ENCODE data around the gene UPP2. TPM values are rescaled to one million over a fixed set of nuclear protein-coding genes. Genes with fewer than 3 reads are reported as not detected.

The UPP2 gene
- total and polyA plus RNA-seq, 2 of the 13 experiments (the other 11 are each of a cell fraction or from before 2014, with no cell fraction given) = 0.07 to 0.28 TPM

DNA sequence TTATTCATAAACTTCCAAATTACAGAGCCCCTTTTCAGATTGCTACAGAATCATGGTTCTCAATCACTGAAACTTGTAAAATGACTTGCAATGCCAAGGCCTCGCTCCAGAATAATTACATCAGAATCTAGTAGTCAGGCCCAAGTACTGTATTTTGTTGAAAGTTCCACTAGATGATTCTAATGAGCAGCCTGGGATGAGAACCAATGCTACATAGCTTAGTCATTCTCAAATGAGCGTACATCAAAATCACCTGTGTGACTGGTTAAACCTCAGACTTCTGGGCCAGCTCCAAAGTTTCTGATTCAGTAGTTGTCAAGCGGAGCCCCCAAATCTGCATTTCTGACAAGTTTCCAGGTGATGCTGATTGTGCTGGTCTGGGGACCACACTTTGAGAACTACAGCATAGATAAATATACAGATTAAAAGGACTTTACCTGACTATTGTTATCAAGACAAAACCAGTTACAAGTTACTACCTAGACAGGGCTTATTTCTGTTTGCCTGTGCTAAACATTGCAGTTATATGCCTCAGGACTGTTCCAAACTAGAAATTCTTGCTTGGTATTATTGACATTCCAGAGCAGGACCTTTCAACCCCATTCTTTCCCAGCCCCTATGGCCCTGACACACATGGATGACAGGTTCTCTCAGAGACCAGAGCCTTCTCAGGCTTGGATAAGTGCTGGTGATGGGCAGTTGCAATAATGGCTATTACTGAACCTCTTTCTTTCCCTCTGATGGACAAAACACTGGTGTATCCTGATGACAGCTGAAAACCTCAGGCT, 83.1 kb downstream of the UPP2 start (continued):
- TF ChIP-seq, protein P1, sequence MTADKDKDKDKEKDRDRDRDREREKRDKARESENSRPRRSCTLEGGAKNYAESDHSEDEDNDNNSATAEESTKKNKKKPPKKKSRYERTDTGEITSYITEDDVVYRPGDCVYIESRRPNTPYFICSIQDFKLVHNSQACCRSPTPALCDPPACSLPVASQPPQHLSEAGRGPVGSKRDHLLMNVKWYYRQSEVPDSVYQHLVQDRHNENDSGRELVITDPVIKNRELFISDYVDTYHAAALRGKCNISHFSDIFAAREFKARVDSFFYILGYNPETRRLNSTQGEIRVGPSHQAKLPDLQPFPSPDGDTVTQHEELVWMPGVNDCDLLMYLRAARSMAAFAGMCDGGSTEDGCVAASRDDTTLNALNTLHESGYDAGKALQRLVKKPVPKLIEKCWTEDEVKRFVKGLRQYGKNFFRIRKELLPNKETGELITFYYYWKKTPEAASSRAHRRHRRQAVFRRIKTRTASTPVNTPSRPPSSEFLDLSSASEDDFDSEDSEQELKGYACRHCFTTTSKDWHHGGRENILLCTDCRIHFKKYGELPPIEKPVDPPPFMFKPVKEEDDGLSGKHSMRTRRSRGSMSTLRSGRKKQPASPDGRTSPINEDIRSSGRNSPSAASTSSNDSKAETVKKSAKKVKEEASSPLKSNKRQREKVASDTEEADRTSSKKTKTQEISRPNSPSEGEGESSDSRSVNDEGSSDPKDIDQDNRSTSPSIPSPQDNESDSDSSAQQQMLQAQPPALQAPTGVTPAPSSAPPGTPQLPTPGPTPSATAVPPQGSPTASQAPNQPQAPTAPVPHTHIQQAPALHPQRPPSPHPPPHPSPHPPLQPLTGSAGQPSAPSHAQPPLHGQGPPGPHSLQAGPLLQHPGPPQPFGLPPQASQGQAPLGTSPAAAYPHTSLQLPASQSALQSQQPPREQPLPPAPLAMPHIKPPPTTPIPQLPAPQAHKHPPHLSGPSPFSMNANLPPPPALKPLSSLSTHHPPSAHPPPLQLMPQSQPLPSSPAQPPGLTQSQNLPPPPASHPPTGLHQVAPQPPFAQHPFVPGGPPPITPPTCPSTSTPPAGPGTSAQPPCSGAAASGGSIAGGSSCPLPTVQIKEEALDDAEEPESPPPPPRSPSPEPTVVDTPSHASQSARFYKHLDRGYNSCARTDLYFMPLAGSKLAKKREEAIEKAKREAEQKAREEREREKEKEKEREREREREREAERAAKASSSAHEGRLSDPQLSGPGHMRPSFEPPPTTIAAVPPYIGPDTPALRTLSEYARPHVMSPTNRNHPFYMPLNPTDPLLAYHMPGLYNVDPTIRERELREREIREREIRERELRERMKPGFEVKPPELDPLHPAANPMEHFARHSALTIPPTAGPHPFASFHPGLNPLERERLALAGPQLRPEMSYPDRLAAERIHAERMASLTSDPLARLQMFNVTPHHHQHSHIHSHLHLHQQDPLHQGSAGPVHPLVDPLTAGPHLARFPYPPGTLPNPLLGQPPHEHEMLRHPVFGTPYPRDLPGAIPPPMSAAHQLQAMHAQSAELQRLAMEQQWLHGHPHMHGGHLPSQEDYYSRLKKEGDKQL (CRISPR knock-in tag; IDR thresholded peaks at IDR 0.05; ENCODE audit: low read depth) = peak; percentile 62; the same call in 1 of the 2 replicates
- TF ChIP-seq, protein P2, sequence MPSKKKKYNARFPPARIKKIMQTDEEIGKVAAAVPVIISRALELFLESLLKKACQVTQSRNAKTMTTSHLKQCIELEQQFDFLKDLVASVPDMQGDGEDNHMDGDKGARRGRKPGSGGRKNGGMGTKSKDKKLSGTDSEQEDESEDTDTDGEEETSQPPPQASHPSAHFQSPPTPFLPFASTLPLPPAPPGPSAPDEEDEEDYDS (CRISPR knock-in tag; IDR thresholded peaks at IDR 0.05) = 0 out of 2 replicates have a peak, but pooled peaks have one; percentile 20
- TF ChIP-seq ZSCAN9 (CRISPR knock-in tag; IDR thresholded peaks at IDR 0.05; ENCODE audit: borderline replicate concordance) = peak; percentile 37; the same call in 1 of the 2 replicates
- 0 out of 2 replicates have a peak, but pooled peaks have one; percentile 16 for TF ChIP-seq WIZ (CRISPR knock-in tag; IDR thresholded peaks at IDR 0.05)
- no peak for TF ChIP-seq ELF4 (CRISPR knock-in tag; IDR thresholded peaks at IDR 0.05; ENCODE audit: borderline replicate concordance)
- TF ChIP-seq ZBTB7B (CRISPR knock-in tag; IDR thresholded peaks at IDR 0.05) = peak; percentile 54; the same call in 1 of the 2 replicates
- peak; percentile 93 for TF ChIP-seq NR2F2 (IDR thresholded peaks at IDR 0.05; ENCODE audit: borderline replicate concordance, low read depth)
- TF ChIP-seq, protein P3, sequence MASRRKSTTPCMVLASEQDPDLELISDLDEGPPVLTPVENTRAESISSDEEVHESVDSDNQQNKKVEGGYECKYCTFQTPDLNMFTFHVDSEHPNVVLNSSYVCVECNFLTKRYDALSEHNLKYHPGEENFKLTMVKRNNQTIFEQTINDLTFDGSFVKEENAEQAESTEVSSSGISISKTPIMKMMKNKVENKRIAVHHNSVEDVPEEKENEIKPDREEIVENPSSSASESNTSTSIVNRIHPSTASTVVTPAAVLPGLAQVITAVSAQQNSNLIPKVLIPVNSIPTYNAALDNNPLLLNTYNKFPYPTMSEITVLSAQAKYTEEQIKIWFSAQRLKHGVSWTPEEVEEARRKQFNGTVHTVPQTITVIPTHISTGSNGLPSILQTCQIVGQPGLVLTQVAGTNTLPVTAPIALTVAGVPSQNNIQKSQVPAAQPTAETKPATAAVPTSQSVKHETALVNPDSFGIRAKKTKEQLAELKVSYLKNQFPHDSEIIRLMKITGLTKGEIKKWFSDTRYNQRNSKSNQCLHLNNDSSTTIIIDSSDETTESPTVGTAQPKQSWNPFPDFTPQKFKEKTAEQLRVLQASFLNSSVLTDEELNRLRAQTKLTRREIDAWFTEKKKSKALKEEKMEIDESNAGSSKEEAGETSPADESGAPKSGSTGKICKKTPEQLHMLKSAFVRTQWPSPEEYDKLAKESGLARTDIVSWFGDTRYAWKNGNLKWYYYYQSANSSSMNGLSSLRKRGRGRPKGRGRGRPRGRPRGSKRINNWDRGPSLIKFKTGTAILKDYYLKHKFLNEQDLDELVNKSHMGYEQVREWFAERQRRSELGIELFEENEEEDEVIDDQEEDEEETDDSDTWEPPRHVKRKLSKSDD (CRISPR knock-in tag; IDR thresholded peaks at IDR 0.05; ENCODE audit: low read depth) = no peak
- TF ChIP-seq CBX1 (IDR thresholded peaks at IDR 0.05; ENCODE audit: low read depth) = no peak
- TF ChIP-seq, protein P4, sequence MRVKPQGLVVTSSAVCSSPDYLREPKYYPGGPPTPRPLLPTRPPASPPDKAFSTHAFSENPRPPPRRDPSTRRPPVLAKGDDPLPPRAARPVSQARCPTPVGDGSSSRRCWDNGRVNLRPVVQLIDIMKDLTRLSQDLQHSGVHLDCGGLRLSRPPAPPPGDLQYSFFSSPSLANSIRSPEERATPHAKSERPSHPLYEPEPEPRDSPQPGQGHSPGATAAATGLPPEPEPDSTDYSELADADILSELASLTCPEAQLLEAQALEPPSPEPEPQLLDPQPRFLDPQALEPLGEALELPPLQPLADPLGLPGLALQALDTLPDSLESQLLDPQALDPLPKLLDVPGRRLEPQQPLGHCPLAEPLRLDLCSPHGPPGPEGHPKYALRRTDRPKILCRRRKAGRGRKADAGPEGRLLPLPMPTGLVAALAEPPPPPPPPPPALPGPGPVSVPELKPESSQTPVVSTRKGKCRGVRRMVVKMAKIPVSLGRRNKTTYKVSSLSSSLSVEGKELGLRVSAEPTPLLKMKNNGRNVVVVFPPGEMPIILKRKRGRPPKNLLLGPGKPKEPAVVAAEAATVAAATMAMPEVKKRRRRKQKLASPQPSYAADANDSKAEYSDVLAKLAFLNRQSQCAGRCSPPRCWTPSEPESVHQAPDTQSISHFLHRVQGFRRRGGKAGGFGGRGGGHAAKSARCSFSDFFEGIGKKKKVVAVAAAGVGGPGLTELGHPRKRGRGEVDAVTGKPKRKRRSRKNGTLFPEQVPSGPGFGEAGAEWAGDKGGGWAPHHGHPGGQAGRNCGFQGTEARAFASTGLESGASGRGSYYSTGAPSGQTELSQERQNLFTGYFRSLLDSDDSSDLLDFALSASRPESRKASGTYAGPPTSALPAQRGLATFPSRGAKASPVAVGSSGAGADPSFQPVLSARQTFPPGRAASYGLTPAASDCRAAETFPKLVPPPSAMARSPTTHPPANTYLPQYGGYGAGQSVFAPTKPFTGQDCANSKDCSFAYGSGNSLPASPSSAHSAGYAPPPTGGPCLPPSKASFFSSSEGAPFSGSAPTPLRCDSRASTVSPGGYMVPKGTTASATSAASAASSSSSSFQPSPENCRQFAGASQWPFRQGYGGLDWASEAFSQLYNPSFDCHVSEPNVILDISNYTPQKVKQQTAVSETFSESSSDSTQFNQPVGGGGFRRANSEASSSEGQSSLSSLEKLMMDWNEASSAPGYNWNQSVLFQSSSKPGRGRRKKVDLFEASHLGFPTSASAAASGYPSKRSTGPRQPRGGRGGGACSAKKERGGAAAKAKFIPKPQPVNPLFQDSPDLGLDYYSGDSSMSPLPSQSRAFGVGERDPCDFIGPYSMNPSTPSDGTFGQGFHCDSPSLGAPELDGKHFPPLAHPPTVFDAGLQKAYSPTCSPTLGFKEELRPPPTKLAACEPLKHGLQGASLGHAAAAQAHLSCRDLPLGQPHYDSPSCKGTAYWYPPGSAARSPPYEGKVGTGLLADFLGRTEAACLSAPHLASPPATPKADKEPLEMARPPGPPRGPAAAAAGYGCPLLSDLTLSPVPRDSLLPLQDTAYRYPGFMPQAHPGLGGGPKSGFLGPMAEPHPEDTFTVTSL (CRISPR knock-in tag; IDR thresholded peaks at IDR 0.05; ENCODE audit: borderline replicate concordance) = peak; percentile 92; the same call in 1 of the 2 replicates
